Activated CD4-positive, alpha-beta T cell treated with anti-CD3 and anti-CD28 coated beads, Interleukin-2, Interleukin-6, amounts not matched to agents 100 ng/mL and 50 ng/mL, durations not matched to agents 16 hours and 8 hours (primary cell): ENCODE results near the gene BEND4.
A peak's percentile ranks its signal among the peaks of the same experiment; 100 is the strongest.
"Not testable (repeated sequence)": the region's sequence is repeated elsewhere in the genome, so short reads cannot be mapped to it uniquely, and the experiment has no call there.

Experiments used
- DNase-seq: peaks from one replicate; pipeline ENCODE4 v3.0.0-alpha.2; 2020

The BEND4 gene

DNA sequence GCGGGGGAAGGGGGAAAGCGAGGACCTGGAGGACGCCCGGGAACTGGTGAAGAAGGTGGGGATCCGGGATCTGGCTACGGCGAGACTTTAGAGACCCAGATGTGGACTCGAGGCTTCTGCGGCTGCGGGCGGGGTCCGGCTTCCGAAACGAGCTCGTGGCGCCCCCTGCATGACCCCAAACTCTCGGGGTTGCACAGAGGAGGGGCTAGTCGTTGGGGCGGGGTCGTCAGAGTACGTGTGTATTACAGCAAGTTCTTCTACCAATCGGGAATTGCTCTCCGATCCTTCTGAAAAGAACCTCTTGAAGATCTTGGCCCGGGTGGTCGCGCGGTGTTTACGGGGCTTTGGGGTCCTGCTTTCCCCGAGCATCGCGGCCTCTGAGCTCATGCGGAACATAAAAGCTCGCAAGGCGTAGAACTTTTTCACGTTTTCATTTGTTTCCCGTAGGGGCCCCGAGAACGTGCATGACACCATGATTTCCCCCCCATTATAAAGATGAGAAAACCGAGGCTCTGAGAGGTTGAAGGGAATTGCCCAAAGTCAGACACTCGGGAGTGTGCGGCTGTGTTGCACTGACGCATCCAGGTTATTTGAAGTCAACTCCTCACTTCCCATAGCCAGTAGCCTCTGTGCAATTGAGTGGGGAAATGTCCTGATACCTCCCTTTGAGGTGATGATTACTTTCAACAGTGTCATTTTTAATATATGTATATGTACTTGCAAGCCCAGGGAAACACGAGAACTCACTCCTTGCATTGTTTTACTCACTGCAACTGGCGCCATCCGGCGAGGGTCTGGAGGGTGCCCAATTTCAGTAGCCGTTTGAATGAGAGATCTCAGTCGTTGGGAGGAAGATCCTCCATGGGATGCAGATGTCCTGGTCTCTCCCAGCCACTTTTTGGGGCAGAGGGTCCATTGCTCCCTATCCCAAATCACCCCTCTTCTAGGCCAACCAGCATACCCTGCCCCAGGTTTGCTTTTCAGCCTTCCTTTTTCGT, at the start of gene BEND4:
BEND4 (minus strand) TSS at position 149 of the 998 bp plus-strand sequence. CDS start 512 bp downstream, outside the sequence.
- DNase-seq, result no peak

DNA sequence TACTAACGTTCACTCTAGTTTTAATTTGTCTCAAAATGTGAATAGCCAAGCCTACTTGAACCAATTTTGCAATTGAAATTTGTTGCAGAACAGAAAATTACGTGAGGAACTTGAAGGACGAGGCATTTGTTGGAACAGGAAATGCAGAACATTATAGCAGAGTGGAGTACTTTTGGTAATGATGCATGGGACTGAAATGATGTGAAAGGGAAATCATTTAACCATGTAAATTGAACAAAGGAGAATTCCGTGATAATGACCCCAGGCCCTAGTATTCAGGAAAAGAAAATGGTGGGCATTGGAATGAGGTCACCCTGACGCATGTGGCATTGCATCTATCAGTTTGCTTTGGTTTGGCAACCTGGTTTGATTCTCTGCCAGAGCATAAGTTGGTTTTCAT, 44.9 kb upstream of the BEND4 start:
- DNase-seq, result no peak

DNA sequence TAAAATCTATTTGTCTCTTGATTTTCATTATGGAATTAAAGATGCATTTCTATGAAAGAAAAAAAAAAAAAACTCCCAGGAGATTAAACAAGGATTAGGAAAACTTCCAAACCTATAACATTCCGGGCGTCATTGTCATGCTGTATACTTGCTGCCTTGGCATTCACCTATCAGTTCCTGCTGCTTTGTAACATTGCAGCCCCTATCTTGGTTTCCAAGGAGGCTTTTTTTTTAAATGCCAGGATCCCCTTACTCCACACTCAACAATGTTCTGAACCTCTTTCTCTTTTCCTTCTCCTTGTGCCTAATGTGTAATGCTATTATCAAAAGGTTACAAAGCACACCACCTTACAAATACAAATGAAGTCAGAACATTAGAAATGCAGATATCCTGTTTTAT, 20.5 kb upstream of the BEND4 start:
- no peak for DNase-seq

DNA sequence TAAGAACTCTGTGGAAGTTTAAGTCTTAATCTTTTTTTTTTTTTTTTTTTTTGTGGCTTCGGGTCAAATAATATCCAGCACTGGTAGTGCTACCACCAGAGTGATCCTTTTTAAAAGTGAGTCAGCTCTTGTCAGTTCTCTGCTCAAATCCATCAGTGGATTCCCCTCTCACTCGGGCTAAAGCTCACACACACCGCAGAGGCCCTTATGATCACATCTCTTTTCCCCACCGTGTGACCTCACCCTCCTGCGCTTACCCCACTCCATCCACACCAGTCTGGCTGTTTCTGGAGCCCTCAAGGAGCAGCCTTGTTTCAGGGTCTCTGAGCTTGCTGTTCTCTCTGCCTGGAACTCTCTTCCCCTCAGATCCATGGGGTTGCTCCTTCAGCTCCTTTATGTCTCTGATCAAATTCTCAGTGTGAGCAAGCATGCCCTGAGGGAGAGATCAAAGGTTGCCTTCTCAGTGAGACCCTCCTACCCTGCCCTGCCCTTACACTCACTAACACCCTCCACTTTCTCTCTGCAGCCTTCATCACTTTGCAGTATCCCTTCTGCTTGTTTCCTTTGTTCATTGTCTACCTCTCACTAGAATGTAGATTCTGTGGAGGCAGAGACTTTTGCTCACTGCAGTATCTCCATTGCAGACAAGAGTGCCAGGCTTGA, 19.8 kb upstream of the BEND4 start:
- DNase-seq, result no peak

DNA sequence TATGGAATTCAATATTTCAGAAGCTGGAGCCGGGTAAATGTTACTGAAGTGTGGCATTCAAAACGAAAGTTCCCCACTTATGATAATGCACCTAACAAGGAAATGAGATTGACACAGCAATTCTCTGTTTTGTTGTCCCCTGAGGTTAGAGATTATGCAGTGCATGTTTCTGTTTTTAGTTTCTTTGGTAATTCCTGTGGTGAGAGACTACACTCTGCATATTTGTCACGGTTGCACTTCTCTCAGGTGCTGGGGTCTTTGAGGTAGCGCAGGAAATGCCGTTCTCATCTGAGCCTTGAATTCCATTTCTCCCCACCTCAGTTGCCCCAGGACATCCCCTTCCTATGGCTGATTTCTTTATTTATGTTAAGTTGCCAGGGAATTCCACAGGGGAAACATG, 15.3 kb upstream of the BEND4 start:
- DNase-seq, result peak; percentile 65

DNA sequence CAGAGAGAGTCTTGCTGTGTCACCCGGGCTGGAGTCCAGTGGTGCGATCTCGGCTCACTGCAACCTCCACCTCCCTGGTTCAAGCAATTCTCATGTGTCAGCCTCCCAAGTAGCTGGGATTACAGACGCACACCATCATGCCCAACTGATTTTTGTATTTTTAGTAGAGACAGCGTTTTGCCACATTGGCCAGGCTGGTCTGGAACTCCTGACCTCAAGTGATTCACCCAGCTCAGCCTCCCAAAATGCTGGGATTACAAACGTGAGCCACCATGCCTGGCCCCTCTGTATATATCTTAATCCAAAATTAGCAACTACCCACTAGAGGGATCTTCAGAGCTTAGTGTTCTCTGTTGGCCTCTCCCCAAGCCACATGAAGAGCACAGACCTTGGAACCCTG, 13.7 kb upstream of the BEND4 start:
- DNase-seq, result not testable (repeated sequence)

DNA sequence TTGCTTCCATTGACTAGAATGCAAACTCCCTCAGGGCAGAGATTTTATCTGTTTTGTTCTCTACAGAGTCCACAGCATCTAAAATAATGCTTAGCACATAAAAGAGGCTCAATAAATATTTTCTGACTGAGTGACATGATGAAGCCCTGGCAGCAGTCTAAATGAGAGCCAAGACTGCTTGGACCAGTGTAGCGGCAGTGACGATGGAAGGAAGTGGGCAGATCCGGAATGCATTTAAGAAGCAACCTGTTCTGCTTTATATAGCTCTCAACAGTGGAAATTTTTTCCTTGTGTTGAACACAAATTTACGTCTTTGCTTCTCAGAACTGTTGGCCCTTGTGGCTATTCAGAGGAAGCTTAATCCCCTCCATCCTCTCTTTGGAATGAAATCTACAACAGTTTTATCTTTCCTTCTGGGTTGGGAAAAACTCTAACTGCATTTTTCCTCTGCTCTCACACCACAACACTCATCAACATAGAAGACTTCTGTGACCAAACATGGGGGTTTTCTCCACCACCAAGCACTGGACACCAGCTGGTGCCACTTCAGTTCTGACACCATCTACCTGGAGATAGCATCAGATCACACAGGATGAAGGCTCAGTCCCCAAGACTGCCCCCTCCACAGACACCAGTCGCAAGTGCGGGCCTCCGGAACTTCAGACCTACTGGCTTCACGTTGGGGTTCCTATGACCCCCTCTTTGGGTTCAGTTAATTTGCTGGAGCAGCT, 7.0 kb upstream of the BEND4 start:
- no peak for DNase-seq

DNA sequence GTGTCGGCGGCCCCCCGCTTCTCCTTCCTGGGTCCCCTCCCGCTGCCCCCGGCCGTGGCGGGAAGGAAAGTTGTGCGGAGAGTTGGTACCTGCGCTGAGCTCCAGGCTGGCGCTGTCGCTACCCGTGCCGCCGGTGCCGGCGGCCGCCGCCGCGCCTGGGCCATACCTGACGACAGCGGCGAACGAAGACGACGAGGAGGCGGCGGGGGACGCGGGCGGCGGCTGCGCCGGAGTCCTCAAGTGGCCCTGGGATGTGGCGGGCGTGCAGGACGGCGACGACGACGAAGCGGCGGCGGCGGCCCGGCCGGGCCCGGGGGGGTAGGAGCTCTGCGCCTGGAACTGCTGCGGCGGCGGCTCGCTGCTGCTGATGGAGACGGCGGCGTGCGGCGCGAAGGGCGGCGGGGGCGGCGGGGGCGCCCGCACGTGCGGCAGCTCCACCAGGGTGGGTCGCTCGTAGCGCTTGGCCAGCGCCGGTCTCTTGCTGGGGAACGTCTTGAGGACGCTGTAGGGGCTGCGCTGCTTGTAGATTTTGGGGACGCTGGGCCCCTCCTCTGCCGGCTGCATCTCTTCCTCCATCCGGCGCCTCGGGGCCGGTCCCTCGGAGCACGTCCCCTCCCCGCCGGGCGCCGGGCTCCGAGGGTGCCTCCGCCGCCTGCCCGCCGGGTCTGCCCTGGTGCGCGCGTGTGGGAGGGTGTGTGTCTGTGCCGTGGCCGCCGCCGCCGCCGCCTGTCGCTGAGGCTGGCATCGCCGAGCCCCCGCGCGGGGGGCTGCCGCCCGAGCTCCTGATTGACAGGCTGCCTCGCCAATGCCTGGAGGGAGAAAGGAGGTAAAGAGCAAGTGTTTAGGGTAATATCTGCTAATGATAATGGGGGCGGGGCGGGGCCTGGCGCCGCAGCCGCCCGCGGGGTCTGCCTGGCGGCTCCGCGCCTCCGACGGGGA, 618 bp downstream of the BEND4 start:
- DNase-seq, result peak; percentile 28

DNA sequence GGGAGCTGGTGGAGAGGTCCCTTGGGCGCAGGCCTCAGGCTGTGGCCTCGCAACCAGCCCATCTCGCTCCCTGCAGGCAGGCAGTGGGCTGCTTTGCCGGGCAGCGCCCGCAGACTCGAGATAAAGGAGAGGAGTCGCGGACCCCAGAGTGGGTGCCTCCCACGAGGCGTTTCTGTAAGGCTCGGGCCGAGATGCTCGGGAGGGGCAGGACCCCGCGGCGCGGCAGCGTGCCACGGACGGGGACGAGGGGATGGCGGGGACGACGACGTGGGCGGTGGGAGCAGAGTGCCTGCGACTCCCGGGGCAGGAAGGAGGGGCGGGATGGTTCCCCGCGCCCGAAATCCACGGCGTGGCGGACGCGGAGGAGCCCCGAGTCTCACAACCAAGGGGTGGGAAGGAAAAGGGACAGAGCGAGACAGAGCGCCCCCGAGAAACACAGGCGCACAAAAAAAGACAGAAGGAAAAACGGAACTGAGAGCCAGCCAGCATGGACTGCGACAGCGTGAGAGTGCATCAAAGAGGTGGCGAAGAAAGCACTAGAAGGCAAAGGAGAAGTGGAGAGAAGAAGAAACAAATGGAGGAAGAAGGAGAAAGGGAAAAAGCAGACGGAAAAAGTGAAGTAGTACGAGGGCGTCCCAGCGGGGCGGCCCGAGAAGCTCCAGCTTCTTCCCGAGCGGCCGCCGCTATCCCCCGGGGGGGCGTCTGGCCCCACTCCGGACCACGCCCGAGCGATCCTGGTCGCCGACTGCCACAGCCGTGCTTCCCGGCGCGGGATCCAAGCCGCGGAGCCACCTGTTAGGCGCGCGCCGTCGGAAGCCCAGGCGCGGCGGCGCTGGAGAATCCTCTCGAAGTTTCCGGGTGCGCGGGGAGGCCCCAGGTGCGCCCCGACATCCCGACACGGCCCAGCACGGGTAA, 1.5 kb downstream of the BEND4 start:
- DNase-seq, result no peak

DNA sequence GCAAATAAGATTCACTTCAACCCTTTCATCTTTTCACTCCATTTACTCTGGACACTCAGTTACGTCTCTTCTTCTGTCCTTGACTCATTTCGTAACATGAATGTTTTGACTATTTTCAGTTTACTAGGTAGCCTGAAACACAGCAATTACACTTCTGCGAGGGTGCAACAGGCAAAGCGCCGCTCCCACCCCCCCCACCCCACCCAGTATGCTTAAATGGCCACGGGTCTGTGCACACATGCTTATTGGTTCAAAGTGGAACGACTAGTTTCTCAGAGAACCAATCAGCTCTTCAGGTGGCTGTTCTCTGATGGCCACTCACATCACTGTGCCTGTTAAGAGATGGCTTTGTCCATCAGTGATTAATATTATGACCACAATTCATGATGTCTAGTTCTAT, 3.5 kb downstream of the BEND4 start:
- no peak for DNase-seq

DNA sequence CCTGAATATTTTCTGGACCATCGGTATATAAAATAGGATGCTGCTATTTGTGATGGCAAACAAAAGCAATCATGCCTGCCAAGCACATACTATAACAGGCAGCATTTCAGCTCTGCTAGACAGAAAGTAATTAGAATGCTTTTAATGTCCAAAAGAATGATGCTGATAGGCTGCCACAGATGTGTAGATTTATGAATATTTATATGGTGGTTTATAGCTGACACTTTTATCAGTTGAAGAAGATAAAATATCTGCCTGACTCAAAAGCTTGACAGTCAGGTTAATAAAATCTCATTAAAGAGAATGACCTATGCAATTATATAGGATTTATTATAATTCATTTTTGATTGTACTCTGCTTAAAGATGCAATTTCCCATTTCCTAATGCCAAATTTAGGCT, 4.0 kb downstream of the BEND4 start:
- no peak for DNase-seq

DNA sequence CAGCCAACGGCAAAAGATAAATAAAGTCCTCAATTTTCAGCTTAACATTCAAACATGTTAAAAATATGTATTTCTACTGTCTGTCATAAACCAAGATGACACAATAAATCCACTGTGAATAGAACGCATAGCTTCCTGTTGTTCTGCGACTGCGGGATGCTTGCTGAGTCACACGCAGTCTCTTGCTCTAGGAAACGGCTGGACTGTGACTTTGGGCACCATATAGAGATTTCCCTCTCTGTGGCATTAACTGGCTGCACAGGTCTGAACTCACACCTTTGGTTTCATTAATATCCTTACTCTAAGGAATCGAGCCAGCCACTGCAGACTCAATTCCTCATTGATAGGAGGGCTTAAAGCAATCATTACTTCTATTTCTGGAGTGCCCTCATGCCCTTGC, 8.4 kb downstream of the BEND4 start:
- DNase-seq, result no peak

DNA sequence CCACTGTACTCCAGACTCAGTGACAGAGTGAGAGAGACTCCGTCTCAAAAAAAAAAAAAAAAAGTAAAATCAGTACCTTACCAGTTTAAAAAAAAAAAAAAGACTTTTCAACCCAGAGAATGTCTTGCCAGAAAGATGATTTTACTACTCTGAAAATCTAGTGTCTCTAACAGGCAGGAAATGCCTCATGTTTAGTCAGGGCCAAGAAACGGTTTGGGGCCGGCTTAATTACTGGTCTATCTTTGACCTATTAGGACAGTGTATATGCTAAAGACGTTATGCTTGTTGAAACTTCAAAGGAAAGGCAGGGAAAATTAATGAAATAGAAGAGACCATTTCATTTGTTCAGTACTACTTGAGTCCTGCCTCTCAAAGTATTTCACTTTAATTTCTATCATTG, 9.9 kb downstream of the BEND4 start:
- DNase-seq, result no peak

DNA sequence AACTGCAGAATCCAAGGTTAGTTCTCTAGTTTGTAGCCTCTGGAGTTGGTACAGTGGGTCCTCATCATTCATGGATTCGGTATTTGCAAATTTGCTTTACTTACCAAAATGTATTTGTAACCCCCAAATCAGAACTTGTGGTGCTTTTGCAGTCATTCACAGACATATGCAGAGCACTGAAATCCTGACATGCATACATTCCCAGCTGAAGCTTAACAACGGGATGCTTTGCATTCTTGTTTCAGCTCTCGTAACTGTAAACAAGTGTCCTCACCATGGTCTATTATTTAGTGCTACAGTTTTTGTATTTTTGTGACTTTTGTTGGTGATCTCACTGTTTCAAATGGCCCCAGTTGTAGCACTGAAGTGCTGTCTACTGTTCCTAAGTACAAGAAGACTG, 16.1 kb downstream of the BEND4 start:
- no peak for DNase-seq

DNA sequence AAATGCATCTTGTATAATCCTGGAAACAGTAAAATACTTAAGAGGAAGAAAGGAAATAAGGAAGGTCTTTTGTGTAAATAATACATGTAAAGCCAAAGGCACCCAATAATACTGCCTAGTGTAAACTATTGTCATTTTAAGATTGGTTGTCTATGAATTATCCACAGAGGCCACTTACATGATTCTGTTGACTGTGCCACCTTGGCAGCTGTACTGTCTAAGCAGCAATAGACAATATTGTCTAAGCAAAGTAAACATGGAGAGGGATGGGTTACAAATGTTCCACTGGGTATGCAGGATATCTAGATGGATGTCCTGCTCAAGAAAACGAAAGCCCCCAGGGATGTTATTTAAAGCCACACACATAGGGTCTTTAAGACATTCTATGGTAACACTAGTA, 19.4 kb downstream of the BEND4 start:
- DNase-seq, result no peak

DNA sequence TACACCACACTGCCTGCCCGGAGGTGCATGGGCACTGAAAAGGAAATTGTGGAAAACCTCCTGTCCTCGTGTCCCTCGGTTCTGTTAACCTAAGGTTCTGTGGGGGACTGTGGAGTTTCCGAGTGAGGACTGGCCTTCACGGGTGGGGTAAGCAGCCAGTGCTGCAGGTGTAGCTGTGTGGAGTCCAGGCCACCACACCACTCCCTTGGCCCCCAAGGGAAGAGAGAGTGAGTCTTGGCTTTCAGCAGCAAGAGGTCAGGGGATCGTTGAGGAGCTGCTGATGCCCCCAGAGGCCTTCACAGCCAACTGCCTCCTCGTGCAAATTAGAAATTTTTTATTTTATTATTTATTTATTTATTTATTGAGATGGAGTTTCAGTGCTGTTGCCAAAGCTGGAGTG, 20.4 kb downstream of the BEND4 start:
- no peak for DNase-seq

DNA sequence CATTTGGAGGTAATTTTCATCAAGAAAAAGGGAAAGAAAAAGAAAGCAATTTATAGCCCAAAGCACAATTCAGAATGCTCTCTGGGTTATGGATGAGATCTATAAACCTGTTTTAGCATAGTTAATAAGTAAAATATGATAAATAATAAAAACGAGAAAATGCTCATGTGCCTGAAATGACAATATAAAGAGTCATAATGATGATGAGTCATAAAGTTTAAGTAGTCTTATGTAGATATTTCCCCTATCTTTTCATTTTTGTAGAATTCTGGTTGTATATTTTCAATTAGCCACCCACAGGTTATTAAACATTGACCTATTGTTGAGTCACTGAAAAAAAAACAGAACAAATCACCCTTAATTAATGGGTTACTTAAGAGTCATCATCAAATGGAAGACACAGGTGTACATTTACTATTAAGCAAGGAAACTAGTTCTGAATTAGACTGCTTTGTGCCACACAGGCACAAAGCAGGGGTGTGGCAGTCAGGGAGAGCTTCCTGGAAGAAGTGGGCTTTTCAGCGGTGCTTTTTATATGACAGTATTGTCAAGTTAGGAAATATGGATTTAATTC, 29.3 kb downstream of the BEND4 start:
- DNase-seq, result no peak

DNA sequence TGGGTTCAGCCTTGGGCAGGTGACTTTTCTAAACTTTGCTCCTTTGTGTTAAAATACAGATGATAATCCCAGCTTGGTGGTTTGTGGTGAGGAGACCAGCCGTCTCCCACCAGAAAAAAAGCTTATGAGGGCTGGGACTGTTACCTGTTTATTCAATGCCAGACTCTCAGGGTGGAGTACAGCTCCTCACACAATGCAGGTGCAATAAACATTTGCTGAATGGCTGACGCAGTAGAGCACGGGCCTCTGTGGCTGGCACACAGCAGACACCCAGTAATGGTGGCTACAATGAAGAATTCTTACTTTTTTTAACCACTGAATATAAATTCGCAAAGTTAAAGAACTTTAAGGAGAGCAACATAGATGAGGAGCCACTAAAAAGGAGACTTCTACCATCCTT, 30.2 kb downstream of the BEND4 start:
- DNase-seq, result no peak

DNA sequence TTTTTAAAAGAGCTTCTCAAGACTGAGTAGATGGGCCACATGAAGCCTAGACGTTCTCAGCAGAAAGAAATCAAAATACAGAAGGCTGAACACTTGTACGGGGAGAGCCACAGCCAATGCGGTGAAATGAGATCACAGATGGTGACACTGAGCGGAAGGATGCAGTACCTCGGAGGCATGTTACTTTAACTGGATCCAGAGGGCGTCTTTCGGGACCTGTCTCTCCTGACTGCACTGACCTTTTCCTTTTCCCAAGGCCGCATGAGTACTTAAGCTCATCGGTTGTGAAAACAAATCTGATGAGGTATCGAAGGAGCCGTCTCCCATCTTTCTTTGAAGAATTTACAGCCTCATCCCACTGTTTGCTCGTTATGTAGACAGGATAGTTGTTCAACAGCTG, 32.6 kb downstream of the BEND4 start:
- no peak for DNase-seq

DNA sequence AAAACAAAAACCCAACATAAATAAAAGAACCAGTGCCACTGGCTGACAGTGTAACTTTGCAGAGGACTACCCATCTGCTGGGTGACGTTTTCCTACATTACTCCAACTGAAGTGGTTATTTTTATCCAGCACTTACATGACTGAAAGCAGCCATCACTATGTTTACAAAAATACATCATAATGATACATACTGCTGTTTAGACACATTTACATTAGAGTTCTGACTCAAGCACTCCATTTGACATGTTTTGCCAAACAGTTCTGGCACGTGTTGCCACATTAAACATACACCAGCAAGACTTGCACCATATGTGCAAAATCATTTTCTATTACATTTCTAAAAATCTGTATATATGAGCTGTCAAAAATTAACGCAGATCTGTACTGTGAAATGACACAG, 39.6 kb downstream of the BEND4 start:
- no peak for DNase-seq

DNA sequence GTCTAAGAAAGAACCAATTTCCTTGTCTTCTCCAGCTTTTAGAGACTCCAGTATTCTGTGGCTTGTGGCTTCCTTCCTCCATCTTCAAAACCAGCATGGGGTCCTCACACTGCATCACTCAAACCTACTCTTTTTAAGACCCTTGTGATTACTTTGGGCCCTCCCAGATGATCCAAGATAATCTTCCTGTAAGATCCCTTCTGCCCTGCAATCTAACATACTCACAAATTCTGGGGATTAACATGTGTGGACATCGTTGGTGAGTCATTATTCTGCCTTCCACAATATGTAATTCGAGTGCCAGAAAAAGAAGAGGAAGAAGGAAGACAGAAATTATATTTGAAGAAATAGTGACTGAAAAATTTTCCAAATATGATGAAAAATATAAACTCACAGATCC, 47.9 kb downstream of the BEND4 start:
- no peak for DNase-seq
